Fibroblast of the conjunctiva (primary cell): Measurements from ENCODE around the gene ZNF654.
A peak's percentile ranks its signal among the peaks of the same experiment; 100 is the strongest.
"Not testable (repeated sequence)": the region's sequence is repeated elsewhere in the genome, so short reads cannot be mapped to it uniquely, and the experiment has no call there.

ENCODE experiments used
- DNase-seq: peaks from one replicate; pipeline ENCODE4 v3.0.0-alpha.2; 2010; ENCODE audit warnings: low read depth

Gene ZNF654

GRCh38 chr3:88142094-88142624, 83.1 kb downstream of the ZNF654 start:
- DNase-seq, result no peak

GRCh38 chr3:88147261-88147660, 88.2 kb downstream of the ZNF654 start:
- no peak for DNase-seq

GRCh38 chr3:88148651-88149050, 89.6 kb downstream of the ZNF654 start:
- no peak for DNase-seq

GRCh38 chr3:88149101-88149508, 90.0 kb downstream of the ZNF654 start:
- no peak for DNase-seq

GRCh38 chr3:88149509-88150362, 90.7 kb downstream of the ZNF654 start, which contains the start of gene C3orf38:
TSS of gene C3orf38 (plus strand) at chr3:88149959. CDS start at chr3:88150053, 94 bp downstream.
- peak; percentile 79 for DNase-seq

GRCh38 chr3:88150371-88150770, 91.3 kb downstream of the ZNF654 start:
- no peak for DNase-seq

- DNase-seq, result no peak
Measured at GRCh38 chr3:88150806-88151205, 91.8 kb downstream of the ZNF654 start.

- DNase-seq, result no peak
Measured at GRCh38 chr3:88151358-88151757, 92.3 kb downstream of the ZNF654 start.

- DNase-seq, result no peak
Measured at GRCh38 chr3:88152841-88153240, 93.8 kb downstream of the ZNF654 start.

GRCh38 chr3:88166419-88166971, 107.4 kb downstream of the ZNF654 start:
- no peak for DNase-seq

- no peak for DNase-seq
Measured at GRCh38 chr3:88167173-88167572, 108.1 kb downstream of the ZNF654 start.

GRCh38 chr3:88167704-88168103, 108.6 kb downstream of the ZNF654 start:
- no peak for DNase-seq

- no peak for DNase-seq
Measured at GRCh38 chr3:88168171-88168570, 109.1 kb downstream of the ZNF654 start.

- DNase-seq, result peak; percentile 47
Measured at GRCh38 chr3:88180398-88180999, 121.4 kb downstream of the ZNF654 start.

- not testable (repeated sequence) for DNase-seq
Measured at GRCh38 chr3:88182165-88182918, 123.3 kb downstream of the ZNF654 start.

GRCh38 chr3:88188436-88188835, 129.4 kb downstream of the ZNF654 start:
- no peak for DNase-seq

GRCh38 chr3:88189361-88189810, 130.3 kb downstream of the ZNF654 start:
- DNase-seq, result no peak

GRCh38 chr3:88191872-88192409, 132.9 kb downstream of the ZNF654 start:
- DNase-seq, result no peak

- no peak for DNase-seq
Measured at GRCh38 chr3:88192631-88193030, 133.6 kb downstream of the ZNF654 start.
